ENCODE results near the gene GPC5.
"Not testable (repeated sequence)": the region's sequence is repeated elsewhere in the genome, so short reads cannot be mapped to it uniquely, and the experiment has no call there.

The GPC5 gene

GRCh38 chr13:91368676-91369440 is 29.6 kb upstream of the GPC5 start:
- DNase-seq: no peak

GRCh38 chr13:91369441-91369831 is 29.0 kb upstream of the GPC5 start:
- DNase-seq: no peak

- no peak for DNase-seq
Observed at GRCh38 chr13:91370501-91370900, 27.9 kb upstream of the GPC5 start.

- no peak for DNase-seq
Observed at GRCh38 chr13:91372911-91373310, 25.5 kb upstream of the GPC5 start.

- no peak for DNase-seq
Observed at GRCh38 chr13:91375116-91375729, 23.2 kb upstream of the GPC5 start.

- DNase-seq: peak in 11 of 51 donors; percentile 3 to 36 (median 10)
Observed at GRCh38 chr13:91381371-91381770, 17.1 kb upstream of the GPC5 start.

GRCh38 chr13:91383836-91384235 is 14.6 kb upstream of the GPC5 start:
- no peak for DNase-seq

GRCh38 chr13:91384896-91385295 is 13.5 kb upstream of the GPC5 start:
- no peak for DNase-seq

- DNase-seq: no peak
Observed at GRCh38 chr13:91389186-91389585, 9.2 kb upstream of the GPC5 start.

- DNase-seq: no peak
Observed at GRCh38 chr13:91397595-91397994, 826 bp upstream of the GPC5 start.

- DNase-seq: peak in 23 of 51 donors; percentile 2 to 54 (median 22)
Observed at GRCh38 chr13:91399189-91400062, 1.0 kb downstream of the GPC5 start.

GRCh38 chr13:91400063-91400399 is 1.6 kb downstream of the GPC5 start:
- DNase-seq: peak in 5 of 51 donors; percentile 8 to 54 (median 15)

- peak in 1 of 51 donors; percentile 16 for DNase-seq
Observed at GRCh38 chr13:91400671-91401070, 2.2 kb downstream of the GPC5 start.

- no peak for DNase-seq
Observed at GRCh38 chr13:91401920-91402319, 3.5 kb downstream of the GPC5 start.

GRCh38 chr13:91405240-91405639 is 6.8 kb downstream of the GPC5 start:
- no peak for DNase-seq

GRCh38 chr13:91406619-91407018 is 8.2 kb downstream of the GPC5 start:
- DNase-seq: peak in 6 of 51 donors; percentile 1 to 22 (median 8)

GRCh38 chr13:91408971-91409370 is 10.6 kb downstream of the GPC5 start:
- no peak for DNase-seq

- DNase-seq: not testable (repeated sequence)
Observed at GRCh38 chr13:91416579-91416978, 18.2 kb downstream of the GPC5 start.

GRCh38 chr13:91417660-91418325 is 19.4 kb downstream of the GPC5 start:
- DNase-seq: no peak

GRCh38 chr13:91426913-91427312 is 28.5 kb downstream of the GPC5 start:
- DNase-seq: no peak

GRCh38 chr13:91438674-91439073 is 40.3 kb downstream of the GPC5 start:
- not testable (repeated sequence) for DNase-seq

GRCh38 chr13:91450913-91451312 is 52.5 kb downstream of the GPC5 start:
- no peak for DNase-seq

Data from hypothalamus (tissue), 51 donors.